GM12801 (cell line): ENCODE data around the gene SUN5.

Experiments
- TF ChIP-seq, protein P1 (sequence below): IDR thresholded peaks from one replicate; pipeline ENCODE4 v1.5.1; 2011; ENCODE audit warnings: control low read depth; ENCODE audit not compliant: insufficient read length; ENCODE audit errors: extremely low read depth

The SUN5 gene

DNA sequence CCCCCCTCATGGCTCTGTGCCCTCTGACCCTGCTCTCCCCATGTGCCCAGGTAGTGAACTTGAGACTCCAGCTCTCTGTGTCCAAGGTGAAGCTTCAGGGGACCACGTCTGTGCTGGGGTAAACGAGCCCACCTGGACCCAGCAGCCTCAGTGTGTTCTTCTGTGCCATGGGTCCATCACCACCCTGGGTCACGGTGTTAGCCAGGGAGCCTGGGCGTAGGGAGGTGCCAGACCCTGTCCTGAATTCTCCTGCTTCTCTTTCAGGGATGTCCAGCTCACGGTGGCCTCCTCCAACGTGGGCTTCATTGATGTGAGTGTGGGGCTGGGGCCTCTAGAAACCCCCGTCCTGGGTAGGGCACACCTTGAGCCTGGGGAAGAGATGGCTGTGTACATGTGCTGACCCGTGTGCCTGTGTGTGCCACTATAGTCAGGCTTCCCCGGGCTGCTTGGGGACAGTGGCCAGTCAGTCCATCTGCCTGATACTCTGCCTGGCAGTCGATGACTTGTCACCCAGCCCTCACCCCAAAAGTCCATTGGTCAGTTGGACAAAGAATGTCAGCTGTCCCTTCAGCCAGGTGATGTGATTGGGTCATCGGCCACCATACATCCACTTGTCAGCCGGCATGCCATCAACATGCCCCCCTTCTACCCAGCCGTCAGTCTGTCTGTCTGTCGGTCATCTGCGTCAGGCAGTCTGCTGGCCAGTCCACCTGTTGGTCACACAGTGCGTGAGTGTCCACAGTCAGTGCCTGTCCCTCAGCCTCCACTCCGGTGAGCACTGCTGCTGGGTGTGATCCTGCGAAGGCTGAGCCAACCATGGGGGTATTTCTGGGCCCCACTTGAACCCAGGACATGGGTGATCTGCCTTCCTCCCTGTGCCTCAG is 16.3 kb upstream of the SUN5 start:
- TF ChIP-seq, protein P1, sequence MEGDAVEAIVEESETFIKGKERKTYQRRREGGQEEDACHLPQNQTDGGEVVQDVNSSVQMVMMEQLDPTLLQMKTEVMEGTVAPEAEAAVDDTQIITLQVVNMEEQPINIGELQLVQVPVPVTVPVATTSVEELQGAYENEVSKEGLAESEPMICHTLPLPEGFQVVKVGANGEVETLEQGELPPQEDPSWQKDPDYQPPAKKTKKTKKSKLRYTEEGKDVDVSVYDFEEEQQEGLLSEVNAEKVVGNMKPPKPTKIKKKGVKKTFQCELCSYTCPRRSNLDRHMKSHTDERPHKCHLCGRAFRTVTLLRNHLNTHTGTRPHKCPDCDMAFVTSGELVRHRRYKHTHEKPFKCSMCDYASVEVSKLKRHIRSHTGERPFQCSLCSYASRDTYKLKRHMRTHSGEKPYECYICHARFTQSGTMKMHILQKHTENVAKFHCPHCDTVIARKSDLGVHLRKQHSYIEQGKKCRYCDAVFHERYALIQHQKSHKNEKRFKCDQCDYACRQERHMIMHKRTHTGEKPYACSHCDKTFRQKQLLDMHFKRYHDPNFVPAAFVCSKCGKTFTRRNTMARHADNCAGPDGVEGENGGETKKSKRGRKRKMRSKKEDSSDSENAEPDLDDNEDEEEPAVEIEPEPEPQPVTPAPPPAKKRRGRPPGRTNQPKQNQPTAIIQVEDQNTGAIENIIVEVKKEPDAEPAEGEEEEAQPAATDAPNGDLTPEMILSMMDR: no peak

DNA sequence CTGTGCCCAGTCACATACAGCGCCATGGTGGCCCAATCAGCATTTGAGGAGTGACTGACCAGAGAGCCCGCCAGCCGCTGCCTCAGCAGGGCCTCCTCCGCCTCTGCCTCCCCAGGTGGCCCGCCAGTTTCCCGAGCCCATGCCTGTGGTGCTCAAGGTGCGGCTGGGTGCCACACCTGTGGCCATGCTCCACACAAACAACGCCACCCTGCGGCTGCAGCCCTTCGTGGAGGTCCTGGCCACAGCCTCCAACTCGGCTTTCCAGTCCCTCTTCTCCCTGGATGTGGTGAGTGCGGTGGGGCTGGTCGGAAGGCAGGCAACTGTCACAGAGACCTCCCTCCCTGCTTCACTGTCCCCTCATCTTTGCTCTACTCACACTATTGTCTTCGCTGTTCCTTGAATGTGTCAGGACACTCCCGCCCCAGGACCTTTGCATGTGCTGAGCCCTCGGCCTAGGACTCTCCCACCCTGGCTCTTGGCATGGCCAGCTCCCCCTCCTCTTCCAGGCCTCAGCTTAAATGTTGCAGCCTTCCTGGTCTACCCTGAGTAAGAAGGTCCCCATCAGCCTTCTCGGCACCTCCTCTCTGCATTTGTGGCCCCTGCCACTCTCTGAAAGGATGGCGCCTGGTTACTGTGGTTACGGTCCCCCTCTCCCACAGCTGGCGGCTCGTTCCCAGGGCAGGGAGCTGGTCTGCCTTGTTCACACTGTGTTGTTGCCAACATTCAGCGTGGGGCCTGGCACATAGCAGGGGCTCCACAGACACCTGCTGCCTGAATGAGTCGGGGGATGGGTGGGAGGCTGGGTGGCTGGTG is 15.4 kb upstream of the SUN5 start:
- TF ChIP-seq, protein P1: no peak

DNA sequence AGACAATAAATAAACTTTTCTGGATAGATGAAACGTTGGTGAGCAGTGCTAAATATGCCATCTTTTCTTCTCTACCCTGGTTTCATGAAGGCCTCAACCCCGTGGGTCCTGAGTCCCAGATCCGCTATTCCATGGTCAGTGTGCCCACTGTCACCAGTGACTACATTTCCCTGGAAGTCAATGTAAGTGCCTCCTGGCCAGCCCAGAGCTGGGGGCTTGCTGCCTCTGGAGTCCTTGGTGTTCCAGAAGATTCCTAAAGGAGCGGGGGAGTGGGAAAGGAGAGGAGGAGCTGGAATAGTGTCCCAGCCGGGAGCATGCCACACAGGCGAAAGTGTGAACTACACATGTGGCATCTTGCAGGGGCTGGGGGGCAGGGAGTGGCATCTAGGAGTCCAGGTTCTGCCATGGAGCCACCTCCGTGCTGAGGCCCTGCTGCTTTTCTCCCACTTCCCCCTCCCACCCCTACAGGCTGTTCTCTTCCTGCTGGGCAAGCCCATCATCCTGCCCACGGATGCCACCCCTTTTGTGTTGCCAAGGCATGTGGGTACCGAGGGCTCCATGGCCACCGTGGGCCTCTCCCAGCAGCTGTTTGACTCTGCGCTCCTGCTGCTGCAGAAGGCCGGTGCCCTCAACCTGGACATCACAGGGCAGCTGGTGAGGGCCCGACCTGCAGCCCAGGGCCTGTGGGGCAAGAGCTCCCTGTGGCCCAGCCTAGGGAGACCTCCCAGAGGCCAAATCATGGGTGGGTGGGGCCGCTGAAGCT is 14.1 kb upstream of the SUN5 start:
- TF ChIP-seq, protein P1: no peak

DNA sequence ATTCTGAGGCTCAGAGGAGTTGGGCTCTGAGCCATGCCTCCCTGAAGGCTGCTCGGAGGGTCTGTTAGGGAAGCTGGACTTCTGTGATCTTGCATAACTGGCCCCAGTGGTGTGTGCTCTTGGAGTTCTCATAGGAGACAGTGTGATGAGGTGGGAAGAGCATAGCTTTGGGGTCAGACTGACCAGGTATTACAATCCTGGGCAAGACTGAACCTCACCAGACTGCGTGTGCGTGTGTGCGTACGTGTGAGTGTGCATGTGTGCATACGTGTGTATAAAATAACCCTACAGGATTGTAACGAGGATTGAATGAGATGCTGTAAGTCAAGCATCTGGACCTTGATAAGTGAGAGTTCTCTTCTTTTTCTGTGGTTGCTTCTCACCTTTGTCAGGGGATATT is 13.3 kb upstream of the SUN5 start:
- TF ChIP-seq, protein P1: no peak

DNA sequence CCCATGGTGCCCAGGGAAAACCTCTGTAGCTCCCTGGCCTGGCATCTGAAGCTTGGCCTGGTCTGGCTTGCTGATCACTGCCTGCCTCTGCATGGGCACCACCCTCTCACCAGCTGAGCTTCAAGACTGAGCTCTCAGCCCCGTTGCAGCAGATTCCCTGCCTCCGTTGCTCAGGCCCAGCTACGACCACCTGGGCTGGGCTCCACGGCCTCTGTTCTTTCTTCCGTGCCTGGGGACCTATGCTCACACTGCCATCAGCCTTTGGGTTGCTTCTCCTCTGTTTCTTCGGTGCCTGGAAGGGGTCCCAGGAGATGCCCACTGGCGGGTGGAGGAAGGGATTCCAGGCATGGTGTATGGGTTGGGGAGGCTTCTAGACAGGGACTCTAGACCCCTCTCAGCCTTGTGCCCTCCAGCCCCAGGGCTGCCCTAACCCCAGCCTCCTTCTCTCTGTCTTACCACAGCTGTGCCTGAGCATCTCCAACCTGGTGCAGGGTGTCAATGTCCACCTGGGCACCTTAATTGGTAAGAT is 12.4 kb upstream of the SUN5 start:
- TF ChIP-seq, protein P1: no peak

DNA sequence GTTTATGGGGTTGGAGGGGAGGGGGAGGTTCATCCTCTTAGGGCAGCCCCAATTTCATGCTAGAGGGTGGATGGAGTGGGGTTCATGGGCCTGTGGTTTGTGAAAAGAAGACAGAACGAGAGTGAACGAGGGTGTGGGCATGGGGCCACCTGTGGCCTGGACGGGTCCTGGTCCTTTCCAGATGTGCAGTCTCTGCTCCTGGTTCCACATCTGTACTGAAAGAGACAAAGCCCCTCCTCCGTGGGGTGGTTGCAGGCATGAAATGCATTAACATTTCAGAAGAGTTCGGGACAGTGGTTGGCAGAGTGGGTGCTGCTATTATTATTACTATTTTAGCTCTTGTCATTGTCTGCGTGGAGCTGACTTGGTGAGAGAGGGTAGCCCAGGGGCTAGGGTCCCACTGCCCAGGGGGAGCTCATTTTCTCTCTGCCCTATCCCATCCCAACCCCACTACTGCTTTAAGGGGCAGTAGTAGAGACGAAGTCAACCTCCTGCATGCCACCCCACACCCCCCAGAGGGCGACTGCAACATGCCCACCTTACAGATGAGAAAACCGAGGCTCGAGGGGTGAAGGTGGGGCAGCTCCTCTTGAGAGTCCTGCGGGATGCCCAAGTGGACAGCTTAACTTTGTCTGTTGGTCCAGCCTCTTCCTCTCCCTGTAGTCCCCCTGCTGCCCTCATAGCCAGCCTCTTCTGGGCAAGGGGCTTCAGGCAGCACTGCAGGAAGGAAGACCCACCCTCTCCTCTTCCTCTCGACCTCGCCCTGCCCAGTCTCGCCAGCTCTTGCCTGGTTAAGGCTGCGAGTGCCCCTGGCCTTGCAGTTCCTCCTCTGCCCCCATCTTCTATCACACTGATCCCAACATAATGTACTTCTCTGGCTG is 11.7 kb upstream of the SUN5 start:
- TF ChIP-seq, protein P1: no peak
